Measurements from ENCODE around the gene TUT7.

DNA sequence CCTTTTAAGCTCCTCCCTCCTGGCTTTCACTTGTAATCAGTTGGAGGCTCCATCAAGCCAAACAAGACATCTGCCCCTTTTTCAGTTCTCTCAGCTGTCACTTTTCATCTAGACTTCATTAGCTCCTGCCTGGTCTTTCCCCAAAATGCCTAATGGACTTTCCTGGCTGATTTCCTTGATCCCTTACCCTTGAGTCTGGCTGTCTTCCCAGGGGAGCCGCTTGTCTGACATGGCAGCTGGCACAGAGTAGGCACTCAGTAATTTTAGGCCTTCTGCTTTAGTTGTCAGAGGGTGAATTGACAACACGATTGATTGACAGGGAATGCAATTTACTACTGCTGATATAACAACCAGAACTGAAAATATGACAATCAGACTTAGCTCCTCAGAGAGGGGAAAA lies 96.8 kb downstream of the TUT7 start:
- TF ChIP-seq SPI1 (IDR thresholded peaks at IDR 0.05; ENCODE audit: low read depth, low read length): no peak
- no peak for TF ChIP-seq POLR2A (IDR thresholded peaks at IDR 0.05; ENCODE audit: low read depth, low read length)
- no peak for TF ChIP-seq POU2F2 (IDR thresholded peaks at IDR 0.05; ENCODE audit: low read depth, low read length)
- TF ChIP-seq TAF1 (IDR thresholded peaks at IDR 0.05; ENCODE audit: low read depth, low read length): no peak
- TF ChIP-seq POLR2AphosphoS5 (IDR thresholded peaks at IDR 0.05; ENCODE audit: low read depth, low read length): no peak
